PC-3 (cell line): ENCODE measurements around the gene PGAM2.

ENCODE experiments used
- CTCF ChIP-seq: fragments of 300-600 bp; sonication (generic); conservative IDR thresholded peaks from 2 replicates; pipeline ENCODE4 v1.5.1; 2017; ENCODE audit warnings: antibody characterized with exemption, low read depth, mild to moderate bottlenecking, low read length
- EZH2 ChIP-seq: fragments of 300-600 bp; sonication (generic); IDR thresholded peaks from one replicate; pipeline ENCODE4 v1.6.1; 2017; ENCODE audit warnings: antibody characterized with exemption, mild to moderate bottlenecking, low read length; ENCODE audit not compliant: unreplicated experiment
- EZH2phosphoT487 ChIP-seq: fragments of 300-600 bp; sonication (generic); IDR thresholded peaks from 2 replicates; pipeline ENCODE4 v1.6.1; 2018; ENCODE audit warnings: mild to moderate bottlenecking, antibody characterized with exemption, low read length, borderline replicate concordance

- TF ChIP-seq CTCF: no peak
- no peak for TF ChIP-seq EZH2
- TF ChIP-seq EZH2phosphoT487: no peak
These were observed 37.6 kb upstream of the PGAM2 start for GRCh38 chr7:44102846-44103565.
